Uterus (tissue), 2 donors: ENCODE data around the gene RTL5.

ENCODE experiments used
- POLR2A ChIP-seq, 2 donors: fragments of 450-650 bp; IDR thresholded peaks; one replicate each; pipeline ENCODE4 v1.6.1; 2016; ENCODE audit warnings: antibody characterized with exemption in 2 of 2, mild to moderate bottlenecking in 1 of 2, moderate library complexity in 1 of 2
- TF ChIP-seq, protein P1 (sequence below), 4 experiments: fragments of 200-600 bp in 2 of 4; fragments of 450-650 bp in 2 of 4; sonication (generic) in 2 of 4; IDR thresholded peaks; one replicate each; pipeline ENCODE4 v1.5.1; 2016 to 2019; ENCODE audit warnings: antibody characterized with exemption in 4 of 4, mild to moderate bottlenecking in 2 of 4, moderate library complexity in 1 of 4

DNA sequence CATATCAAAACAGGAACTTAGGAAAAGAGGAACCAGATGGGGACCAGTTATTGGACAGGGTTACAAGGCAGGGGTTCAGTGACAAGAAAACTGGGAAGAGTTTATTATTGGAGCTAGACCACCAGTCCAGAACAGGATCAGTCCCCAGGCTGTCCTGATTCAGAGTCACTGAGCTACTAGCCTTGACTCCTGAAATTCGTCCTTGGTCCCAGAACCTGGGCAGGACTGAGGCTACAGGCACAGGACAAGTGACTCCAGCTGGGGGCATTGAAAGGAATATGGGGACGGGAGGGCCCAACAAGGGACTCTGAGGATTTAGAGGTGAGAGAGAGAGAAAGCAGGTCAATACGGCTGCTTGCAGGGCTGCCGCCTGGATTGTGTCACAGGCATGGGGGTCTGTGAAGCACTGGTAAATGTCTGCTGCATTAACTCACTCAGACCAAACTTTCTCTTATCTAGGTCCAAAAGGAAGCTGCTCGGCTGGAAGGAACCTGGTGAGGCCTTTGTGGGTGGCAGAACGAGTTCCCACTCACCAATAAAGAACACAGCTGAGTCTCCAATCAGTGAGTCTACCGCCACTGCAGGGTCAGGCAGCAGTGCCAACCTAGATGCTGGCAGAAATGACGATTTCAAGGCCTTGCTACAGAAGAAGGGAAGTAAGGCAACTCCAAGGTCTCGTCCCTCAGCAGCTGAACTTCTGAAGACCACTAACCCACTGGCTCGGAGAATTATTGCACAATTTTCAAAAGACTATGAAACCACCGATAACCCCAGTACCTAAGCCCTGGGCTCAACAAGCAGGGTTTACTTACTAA lies 11.3 kb upstream of the RTL5 start:
- TF ChIP-seq POLR2A (IDR thresholded peaks at IDR 0.05): no peak
- TF ChIP-seq, protein P1, sequence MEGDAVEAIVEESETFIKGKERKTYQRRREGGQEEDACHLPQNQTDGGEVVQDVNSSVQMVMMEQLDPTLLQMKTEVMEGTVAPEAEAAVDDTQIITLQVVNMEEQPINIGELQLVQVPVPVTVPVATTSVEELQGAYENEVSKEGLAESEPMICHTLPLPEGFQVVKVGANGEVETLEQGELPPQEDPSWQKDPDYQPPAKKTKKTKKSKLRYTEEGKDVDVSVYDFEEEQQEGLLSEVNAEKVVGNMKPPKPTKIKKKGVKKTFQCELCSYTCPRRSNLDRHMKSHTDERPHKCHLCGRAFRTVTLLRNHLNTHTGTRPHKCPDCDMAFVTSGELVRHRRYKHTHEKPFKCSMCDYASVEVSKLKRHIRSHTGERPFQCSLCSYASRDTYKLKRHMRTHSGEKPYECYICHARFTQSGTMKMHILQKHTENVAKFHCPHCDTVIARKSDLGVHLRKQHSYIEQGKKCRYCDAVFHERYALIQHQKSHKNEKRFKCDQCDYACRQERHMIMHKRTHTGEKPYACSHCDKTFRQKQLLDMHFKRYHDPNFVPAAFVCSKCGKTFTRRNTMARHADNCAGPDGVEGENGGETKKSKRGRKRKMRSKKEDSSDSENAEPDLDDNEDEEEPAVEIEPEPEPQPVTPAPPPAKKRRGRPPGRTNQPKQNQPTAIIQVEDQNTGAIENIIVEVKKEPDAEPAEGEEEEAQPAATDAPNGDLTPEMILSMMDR (IDR thresholded peaks at IDR 0.05): no peak
